NCI-H2196 treated with DMSO at 0.1 percent for 48 hours (cell line): ENCODE measurements around the gene SNPH.

Source experiments
- DNase-seq: peaks from one replicate; lab custom pipeline; 2025; ENCODE audit not compliant: unreplicated experiment; lab: John Stamatoyannopoulos, UW

The SNPH gene

DNA sequence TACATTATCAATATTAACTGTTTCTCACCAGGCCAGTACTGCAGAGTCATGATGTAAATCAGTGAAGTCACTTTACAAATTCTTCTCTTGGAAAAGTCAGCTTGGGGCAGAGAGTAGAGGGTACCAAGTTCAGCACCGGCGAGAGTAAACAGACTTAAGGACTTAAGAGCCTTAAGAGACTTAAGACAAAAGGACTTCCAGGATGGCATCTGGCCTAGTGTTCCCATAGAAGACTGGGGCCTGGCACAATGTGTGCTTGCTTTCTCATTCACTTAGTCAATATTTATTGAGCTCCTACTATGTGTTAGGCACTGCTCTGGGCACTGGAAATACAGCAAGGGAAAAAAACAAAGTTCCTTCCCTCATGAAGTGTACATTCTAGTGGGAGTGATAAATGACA, 1.4 kb upstream of the SNPH start:
- DNase-seq: no peak

DNA sequence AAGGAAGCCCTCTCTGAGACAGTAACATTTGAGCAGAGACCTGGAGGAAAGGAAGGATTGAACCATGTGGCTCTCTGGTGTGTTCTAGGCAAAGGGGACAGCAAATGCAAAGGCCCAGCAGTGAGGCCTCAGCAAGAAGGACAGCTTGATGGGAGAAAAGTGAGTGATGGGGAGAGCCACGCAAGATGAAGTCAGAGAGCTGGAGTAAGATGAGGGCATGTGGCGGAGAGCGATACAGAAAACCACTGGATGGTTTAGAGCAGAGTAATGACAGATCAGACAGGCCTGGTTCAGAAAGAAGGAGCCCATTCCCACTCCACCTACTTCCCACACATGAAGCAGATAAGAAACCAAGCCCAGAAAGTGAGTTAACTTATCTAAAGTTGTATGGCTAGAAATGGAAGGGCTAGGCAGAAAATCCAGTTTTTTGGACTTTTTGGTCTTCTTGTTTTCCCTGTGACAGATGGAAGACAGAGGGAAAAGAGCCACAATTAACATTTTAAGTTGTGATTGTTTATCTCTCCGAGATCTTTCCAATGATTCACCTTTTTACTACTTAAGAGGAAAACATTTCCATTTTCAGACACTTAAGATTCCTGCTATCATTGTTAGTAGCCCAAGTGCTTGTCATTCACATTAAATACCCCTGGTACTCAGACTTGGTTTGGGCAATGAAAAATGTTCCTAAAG, 723 bp upstream of the SNPH start:
- DNase-seq: no peak

DNA sequence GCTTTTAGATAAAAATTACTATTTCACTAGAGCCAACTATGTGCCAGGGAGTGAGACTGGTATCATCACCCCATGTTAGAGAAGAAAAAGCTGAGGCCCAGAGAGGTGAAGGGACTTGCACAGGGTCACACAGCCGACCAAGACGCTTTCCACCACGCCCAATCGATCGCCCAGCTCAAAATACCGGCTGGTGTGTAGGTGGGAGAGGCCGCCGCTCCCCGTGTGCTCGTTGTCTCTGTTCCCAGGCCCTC, 253 bp upstream of the SNPH start:
- DNase-seq: no peak

DNA sequence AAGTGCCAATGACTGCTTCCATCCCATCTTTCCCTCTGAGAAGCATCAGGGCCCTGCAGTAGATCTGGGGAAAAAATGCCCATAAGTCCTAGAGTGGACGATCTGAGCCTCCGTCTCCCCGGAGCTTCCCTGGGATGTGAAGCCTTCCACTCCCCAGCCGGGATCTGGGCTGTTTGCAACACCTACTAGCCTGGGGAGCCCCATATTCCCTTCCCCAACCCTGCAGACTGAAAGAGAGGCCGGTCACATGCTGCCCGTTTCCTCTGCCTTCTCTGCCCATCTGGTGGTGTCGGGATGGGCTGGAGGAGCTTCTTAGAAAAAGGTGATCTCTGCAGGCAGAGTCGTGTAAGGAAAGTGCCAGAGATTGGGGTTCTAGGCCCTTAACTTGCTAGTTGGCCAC, 1.1 kb downstream of the SNPH start:
- DNase-seq: no peak

DNA sequence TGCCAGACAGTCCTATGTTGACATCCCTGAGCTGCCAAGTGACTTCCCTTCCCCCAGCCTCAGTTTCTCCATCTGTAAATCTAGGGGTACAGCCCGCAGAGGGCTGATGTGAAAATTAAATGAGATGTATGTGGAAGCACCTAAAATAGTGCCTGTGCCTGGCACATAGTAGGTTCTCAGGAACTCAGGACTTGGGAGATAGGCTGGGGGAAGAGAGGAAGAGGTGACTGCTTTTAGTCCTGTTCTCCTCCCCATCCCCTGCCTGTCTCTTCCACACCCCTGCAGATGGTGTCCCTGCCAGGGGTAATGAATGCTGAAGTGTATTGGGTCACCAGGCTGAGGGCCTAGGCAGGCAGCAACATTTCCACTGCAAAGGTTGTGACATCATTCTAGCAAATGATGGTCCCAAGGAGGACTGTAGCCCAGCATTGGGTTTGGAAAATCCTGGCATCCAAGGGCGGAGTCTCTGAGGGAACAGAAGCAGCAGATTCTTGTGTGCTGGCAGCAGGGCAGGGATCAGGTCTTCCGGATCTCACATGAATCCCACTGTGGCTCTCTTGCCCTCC, 1.8 kb downstream of the SNPH start:
- no peak for DNase-seq

DNA sequence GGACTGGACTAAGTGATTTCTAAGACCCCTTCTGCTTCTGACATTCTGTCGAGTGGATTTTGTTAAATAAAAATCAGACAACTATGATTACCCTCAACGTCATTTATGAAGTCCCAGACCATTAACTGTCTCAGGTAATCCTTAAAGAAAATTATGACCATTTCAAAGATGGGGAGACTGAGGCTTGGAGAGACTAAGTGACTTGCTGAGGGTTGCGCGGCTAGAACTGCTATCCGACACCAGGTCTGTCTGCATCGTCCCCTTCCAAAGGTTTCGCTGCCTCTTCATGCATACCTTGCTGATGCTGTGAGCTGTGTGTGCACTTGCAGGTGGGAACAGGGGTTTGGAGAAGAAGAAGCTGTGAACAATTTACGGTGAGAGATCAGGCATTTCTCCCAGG, 3.1 kb downstream of the SNPH start:
- DNase-seq: no peak

DNA sequence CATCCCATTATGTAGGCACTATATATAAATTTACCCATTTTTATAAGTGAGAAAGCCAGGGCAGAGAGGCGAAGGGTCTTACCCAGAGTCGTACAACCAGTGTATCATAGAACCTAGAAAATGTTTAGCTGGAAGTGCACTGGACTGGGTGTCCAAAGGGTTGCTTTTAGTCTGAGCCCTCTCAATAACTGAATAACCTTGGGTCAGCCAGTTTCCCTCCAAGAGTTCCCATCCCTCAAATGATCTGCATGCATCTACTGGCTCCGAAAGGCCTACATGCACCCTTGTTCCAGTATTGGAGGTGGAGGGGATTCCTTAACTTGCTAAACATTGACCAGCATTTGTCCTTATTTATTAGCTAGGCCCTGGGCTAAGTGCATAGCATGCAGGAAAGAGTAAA, 3.8 kb downstream of the SNPH start:
- no peak for DNase-seq

DNA sequence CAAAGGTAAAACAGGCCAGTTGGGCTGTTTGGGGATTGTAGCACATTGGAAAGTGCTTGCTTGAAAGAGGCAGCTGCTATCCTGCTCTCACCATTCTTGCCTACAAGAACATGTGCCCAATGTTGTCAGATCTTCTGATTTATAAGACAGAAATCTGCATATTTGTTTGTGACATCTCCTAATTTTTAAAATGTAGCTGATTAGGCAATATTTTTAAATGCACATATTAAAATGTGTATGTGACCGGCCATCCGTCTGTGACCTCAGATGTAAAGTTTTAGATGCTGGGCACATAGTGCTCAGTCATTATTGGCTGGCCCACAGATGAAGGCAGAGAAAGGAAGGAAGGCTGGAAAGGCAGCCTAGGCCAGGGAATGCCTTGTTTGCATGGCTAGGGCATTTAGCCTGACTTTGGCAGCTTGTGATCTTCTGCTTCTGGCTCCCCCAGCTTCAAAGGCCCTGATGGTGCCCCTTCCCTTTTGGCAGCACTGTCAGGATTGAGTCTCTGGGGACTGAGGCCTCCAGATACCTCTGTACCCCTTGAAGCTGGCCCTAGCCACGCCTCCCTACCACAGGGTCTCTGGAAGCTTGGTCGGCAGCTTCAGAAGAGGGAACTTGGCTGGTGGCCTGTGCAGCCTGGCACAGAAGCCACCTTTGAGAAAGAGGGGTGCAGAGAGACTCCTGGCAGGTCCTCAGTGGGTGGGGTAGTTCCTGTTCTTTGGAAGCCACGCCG, 6.4 kb downstream of the SNPH start:
- DNase-seq: no peak

DNA sequence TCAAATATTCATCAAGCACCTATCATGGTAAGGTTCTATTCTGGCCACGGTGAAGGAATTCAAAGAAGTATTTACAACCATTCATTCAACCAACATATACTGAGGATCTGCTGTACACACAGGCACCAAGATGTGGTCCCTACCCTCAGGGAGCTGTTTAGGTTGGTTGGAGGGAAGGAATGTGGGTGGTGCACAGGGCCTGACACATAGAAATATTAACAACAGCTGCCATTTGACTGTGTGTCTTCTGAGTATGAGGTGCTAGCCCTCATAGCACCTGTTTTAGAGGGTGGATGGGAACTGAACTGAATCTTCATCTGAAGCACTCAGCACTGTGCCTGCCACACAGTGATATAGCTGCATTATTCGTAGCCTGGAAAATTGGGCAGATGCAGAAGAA, 7.3 kb downstream of the SNPH start:
- DNase-seq: no peak

DNA sequence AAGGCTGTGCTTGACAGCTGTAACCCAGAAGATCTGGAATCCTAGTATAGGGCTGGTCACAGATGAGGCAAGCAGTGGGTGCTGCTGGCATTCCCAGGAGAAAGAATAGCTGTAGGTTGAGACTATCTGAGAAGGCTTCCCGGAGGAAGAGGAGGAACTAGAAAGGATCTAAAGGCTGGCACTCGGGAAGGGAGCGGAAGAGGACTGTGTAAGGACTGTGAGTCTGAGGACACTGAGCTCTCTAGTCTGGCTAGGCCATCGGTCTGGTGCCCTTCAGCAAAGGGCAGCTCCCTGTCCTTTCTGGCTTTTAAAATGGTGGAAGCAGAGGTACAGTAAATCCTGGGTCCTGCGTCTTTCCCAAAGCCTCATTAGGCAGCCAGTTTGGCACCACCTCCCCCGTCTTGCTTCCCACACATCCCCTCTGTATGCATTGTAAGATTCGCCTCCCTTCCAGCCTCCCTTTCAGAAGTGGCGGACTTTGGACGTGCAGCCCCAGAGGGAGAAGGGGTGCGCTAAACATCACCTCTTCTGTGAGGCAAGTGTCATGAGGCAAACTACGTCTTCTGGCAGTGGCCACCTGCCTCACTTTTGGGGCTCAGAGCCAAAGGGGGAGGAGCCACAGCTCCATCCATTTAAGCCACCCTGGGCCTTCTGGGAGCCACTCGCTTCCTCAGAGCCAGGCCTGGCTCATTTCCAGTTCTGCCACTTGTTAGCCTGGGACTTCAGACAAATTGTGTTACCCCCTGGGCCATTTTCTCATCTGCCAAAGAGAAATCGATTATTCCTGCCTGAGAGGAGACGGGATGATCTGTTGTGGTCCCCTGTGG, 8.6 kb downstream of the SNPH start:
- peak; percentile 47 for DNase-seq

DNA sequence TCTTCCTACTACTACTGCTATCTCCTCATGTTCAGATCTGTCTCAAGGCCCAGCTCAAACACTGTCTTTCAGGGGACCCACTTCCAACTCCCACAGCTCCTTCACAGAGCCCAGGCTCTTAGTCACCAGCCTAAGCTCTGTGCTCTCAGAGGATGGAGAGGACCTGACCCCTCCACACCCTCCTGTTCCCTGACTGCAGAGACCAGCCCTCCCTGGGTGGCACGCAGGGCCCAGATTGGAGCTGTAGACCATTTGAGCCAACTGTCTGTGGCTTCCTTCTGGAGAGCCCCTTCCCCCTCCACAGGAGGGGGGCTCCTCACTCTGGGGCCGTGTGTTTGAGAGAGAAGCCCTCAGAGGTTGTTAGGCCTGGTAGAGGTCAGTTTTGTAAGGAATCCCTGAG, 9.8 kb downstream of the SNPH start:
- no peak for DNase-seq

DNA sequence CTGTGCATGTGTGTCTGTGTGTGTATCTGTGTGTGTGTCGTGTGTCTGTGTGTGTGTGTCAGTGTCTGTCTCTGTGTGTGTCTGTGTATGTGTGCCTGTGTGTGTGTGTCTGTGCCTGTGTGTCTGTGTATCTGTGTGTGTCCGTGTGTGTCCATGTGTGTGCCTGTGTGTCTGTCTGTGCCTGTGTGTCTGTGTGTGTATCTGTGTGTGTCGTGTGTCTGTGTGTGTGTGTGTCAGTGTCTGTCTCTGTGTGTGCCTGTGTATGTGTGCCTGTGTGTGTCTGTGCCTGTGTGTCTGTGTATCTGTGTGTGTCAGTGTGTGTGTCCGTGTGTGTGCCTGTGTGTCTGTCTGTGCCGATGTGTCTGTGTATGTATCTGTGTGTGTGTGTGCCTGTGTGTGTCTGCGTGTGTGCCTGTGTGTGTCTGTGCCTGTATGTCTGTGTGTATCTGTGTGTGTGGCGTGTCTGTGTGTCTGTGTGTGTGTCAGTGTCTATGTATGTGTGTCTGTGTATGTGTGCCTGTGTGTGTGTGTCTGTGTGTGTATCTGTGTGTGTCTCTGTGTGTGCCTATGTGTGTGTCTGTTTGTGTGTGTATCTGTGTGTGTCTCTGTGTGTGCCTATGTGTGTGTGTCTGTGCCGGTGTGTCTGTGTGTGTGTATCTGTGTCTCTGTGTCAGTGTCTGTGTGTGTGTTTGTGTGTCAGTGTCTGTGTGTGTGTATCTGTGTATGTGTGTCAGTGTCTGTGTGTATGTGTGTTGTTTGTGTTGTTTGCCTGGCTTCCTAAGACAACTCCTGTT, 11.6 kb downstream of the SNPH start:
- DNase-seq: no peak

DNA sequence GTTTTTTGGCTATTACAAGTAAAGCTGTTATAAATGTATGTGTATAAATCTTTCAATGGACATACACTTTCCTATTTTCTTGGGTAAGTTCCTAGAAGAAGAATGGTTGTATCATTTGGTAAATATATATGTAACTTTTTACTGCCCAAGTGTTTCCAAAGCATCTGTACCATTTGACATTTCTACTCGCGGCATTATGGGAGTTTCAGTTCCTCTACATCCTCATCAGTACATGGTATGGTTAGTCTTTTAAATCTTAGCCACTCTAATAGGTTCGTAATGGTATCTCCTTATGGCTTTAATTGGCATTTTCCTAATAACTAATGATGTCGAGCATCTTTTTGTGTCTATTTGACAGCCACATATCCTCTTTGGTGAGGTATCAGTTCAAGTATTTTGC, 12.9 kb downstream of the SNPH start:
- no peak for DNase-seq

DNA sequence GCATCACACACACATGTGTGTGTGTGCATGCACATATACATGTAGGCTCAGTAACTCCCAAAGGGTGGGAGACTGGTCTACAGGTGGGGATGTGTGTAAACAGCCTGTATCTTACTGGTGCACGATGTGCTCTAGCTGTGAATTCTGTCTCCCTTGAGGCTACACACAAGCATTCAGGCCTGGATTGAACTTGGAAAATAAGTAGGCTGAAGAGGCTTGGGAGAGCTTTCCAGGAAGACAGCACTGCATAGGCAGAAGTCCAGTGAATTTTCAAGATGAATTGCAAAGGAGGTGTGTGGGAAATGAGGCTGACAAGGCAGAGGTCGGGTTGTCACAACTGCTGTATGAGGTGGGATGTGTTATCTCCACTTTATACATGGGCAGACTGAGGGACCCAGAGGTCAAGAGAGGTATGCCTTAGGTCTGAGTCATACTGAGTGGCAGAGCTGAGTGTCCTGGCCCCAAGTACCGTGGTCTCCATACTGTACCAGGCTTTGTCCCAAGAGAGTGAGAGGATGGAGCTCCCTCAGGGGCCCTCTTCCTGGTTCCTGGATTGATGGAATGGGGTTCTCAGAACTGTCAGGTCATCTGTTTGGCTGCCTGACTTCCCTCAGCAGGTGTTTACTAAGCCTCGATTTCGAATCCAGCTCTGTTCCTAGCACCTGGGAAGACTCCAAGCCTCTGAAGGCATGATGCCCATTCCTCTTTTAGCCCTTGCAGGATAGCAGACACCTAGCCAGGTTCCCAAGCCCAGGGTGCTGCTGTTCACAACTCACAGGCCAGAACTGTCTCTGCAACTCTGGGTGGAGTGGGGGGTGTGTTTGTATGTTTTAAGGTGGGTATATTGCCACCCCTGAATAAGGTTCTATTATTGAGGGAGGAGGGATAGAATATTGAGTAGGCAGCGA, 14.4 kb downstream of the SNPH start:
- DNase-seq: no peak

DNA sequence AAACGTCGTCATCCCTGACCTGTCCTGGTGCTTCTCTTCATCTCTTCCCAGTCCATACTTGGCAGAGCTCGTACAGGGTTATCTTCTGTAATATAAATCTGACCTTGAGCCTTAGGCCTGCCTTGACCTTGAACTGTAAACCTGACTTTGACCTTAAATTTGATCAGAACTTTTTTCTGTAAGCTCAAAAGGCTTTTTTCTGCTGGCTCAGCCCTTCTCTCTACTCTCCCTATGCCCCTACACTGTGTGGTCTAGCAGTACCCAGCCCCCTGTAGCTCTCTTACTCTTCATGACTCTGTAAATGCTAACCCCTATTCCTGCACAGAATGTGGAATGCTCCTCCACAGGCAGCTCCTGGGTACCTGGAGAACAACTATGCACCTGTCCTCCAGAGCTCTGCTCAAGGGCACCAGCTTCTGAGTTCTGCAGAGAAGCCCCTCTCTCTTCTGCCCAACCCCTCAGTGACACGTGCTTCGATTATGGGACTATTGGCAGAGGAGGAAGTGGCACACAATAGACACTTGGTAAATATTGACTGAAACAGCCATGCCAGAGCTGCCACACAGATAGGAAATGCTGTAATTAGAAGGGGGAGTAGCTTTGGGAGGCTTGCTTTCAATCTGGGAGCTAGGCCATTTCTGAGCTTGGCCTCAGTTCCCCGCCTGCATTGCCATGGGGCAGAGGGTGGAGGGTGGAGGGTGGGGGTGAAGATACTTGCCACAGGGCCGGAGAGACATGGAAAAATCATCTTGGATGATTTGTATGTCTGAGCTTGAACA, 15.4 kb downstream of the SNPH start:
- peak; percentile 38 for DNase-seq

DNA sequence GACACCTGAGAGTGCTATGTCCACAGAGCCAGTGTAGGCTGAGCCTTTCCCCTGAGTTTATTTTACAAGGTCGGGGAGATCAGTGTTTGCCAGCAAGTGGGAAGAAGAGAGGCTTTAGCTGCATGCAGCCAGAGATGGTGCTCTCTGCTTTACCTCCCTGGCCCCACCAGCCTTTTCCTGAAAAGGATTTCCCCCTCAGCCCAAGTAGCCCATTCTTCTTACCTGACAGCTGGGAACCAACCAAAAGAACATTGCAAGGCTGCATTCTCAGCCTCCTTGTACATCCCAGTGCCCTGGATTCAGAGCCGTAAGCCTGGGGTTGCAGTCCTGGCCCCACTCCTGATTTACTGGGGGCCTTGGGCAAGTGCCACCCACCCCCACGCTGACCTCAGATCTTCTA, 16.9 kb downstream of the SNPH start:
- DNase-seq: no peak

DNA sequence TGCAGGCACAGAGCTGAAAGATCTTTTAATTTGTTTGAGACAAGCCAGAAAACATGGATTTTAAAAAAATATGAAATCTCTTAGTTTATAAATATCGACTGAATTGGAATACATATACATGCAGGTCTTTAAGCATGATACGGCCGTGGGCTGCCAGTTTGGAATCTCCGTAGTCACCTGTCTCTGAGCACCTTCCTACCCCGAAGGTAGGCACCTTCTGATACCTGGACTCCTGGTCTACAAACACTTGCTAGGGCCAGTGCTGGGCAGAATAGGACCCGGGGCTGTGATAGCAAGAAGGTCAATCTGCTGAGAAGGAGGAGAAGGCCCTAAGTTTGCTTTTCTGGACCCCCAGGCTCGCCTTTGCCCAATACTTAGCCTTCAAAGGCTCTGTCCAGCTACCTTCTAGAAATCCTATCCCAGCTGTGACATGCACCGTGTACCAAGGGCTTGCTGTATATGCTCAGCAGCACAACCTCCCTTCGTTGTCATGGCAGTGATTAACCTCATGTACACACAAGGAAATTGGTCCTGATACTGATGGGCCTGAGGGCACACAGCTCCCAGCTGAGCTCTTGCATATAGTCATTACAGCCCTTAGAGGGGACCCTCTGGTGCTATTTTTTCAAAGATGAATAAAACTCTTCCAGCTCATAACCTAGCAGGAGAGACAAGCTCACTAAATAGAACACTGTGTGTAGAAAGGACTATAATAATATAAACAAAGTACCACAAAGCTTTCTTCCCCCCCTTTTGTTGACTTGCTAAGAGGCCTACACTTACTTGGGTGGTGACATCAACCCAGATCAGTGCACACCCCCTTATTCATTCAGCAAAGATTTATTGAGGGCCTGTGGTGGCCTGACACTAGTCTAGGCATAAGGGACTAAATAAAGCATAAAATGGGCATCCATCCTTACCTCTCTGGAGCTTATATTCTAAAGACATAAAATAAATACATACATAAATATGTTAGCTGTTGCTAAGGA, 17.7 kb downstream of the SNPH start:
- no peak for DNase-seq
